Loucy (cell line): Measurements from ENCODE around the gene PRR36.

Source experiments
- H2AFZ ChIP-seq: fragments of 200-600 bp; sonication (generic); 2 replicates; pipeline ENCODE4 v1.6.0; 2016; ENCODE audit warnings: antibody characterized with exemption, mild to moderate bottlenecking, low read length, moderate library complexity
- H3F3A ChIP-seq: fragments of 200-600 bp; 2 replicates; pipeline ENCODE4 v1.6.0; 2016; ENCODE audit warnings: antibody characterized with exemption, low read depth, mild to moderate bottlenecking
- H3K27me3 ChIP-seq: fragments of 200-600 bp; sonication (generic); 2 replicates; pipeline ENCODE4 v1.6.1; 2014; ENCODE audit warnings: low read length, mild to moderate bottlenecking; ENCODE audit not compliant: insufficient read depth, poor library complexity, severe bottlenecking
- H3K36me3 ChIP-seq: fragments of 200-600 bp; sonication (generic); 2 replicates; pipeline ENCODE4 v1.6.1; 2016; ENCODE audit warnings: low read length; ENCODE audit not compliant: insufficient read depth
- H3K4me1 ChIP-seq: fragments of 200-600 bp; sonication (generic); 2 replicates; pipeline ENCODE4 v1.5.1; 2014; ENCODE audit warnings: low read length, mild to moderate bottlenecking; ENCODE audit not compliant: insufficient read depth, poor library complexity, severe bottlenecking
- H3K4me2 ChIP-seq: fragments of 200-600 bp; sonication (generic); 2 replicates; pipeline ENCODE4 v1.6.0; 2014; ENCODE audit warnings: antibody characterized with exemption, low read length, low read depth, mild to moderate bottlenecking; ENCODE audit not compliant: poor library complexity, severe bottlenecking
- H3K4me3 ChIP-seq: fragments of 200-600 bp; sonication (generic); 2 replicates; pipeline ENCODE4 v1.5.1; 2014; ENCODE audit warnings: low read length, mild to moderate bottlenecking, mixed read lengths; ENCODE audit not compliant: poor library complexity, severe bottlenecking
- H3K79me2 ChIP-seq: fragments of 200-600 bp; sonication (generic); 2 replicates; pipeline ENCODE4 v1.6.1; 2014; ENCODE audit warnings: low read length; ENCODE audit not compliant: insufficient read depth
- H3K9ac ChIP-seq: fragments of 200-600 bp; sonication (generic); 2 replicates; pipeline ENCODE4 v1.6.0; 2014; ENCODE audit warnings: mild to moderate bottlenecking, low read depth, low read length, moderate library complexity; ENCODE audit not compliant: poor library complexity, severe bottlenecking
- H3K9me2 ChIP-seq: fragments of 200-600 bp; sonication (generic); replicated peaks from 2 replicates; pipeline ENCODE4 v1.6.1; 2016; ENCODE audit warnings: low read depth, low read length, mixed read lengths
- H3K9me3 ChIP-seq: fragments of 200-600 bp; sonication (generic); 2 replicates; pipeline ENCODE4 v1.6.1; 2014; ENCODE audit warnings: mild to moderate bottlenecking, antibody characterized with exemption, low read length, low read depth; ENCODE audit not compliant: insufficient read depth
- H4K20me1 ChIP-seq: fragments of 200-600 bp; sonication (generic); 2 replicates; pipeline ENCODE4 v1.6.0; 2014; ENCODE audit warnings: antibody characterized with exemption, low read length, mild to moderate bottlenecking; ENCODE audit not compliant: insufficient read depth, poor library complexity, severe bottlenecking
- EZH2phosphoT487 ChIP-seq: fragments of 200-600 bp; IDR thresholded peaks from 2 replicates; pipeline ENCODE4 v1.6.1; 2018; ENCODE audit warnings: antibody characterized with exemption, mild to moderate bottlenecking, moderate library complexity, borderline replicate concordance
- TF ChIP-seq, protein P1 (sequence below): fragments of 200-600 bp; sonication (generic); conservative IDR thresholded peaks from 2 replicates; pipeline ENCODE4 v1.5.1; 2014; ENCODE audit warnings: mild to moderate bottlenecking, antibody characterized with exemption, low read length

PRR36 gene

DNA sequence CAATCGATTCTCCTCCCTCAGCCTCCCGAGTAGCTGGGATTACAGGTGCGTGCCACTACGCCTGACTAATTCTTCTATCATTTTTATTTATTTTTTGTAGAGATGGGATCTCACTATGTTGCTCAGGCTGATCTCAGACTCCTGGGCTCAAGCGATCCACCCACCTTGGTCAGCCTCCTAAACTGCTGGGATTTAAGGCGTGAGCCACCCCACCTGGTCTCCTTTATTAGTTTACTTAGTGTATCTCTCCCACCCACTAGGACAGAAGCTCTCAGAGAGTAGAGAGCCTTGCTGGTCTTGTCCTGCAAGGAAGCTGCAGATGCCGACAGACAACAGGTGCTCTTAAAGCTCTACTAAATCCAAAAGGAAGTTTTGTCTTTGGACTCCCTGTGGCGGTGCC lies 11.6 kb upstream of the PRR36 start:
- H3K4me2 ChIP-seq: no peak overlapping the region
- no peaks in the 10 kb centered on the region for H3K36me3 ChIP-seq
- H3K27me3 ChIP-seq: no peaks in the 10 kb centered on the region
- no peak overlapping the region for H2AFZ ChIP-seq
- H3F3A ChIP-seq: no peaks in the 10 kb centered on the region
- no peaks in the 10 kb centered on the region for H3K9me3 ChIP-seq
- no peaks in the 10 kb centered on the region for H4K20me1 ChIP-seq
- no peak overlapping the region for H3K4me3 ChIP-seq
- H3K9ac ChIP-seq: no peak overlapping the region
- H3K9me2 ChIP-seq: no peaks in the 10 kb centered on the region
- TF ChIP-seq EZH2phosphoT487: no peak
- TF ChIP-seq, protein P1, sequence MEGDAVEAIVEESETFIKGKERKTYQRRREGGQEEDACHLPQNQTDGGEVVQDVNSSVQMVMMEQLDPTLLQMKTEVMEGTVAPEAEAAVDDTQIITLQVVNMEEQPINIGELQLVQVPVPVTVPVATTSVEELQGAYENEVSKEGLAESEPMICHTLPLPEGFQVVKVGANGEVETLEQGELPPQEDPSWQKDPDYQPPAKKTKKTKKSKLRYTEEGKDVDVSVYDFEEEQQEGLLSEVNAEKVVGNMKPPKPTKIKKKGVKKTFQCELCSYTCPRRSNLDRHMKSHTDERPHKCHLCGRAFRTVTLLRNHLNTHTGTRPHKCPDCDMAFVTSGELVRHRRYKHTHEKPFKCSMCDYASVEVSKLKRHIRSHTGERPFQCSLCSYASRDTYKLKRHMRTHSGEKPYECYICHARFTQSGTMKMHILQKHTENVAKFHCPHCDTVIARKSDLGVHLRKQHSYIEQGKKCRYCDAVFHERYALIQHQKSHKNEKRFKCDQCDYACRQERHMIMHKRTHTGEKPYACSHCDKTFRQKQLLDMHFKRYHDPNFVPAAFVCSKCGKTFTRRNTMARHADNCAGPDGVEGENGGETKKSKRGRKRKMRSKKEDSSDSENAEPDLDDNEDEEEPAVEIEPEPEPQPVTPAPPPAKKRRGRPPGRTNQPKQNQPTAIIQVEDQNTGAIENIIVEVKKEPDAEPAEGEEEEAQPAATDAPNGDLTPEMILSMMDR: no peak
- H3K4me1 ChIP-seq: no peaks in the 10 kb centered on the region
- no peaks in the 10 kb centered on the region for H3K79me2 ChIP-seq

DNA sequence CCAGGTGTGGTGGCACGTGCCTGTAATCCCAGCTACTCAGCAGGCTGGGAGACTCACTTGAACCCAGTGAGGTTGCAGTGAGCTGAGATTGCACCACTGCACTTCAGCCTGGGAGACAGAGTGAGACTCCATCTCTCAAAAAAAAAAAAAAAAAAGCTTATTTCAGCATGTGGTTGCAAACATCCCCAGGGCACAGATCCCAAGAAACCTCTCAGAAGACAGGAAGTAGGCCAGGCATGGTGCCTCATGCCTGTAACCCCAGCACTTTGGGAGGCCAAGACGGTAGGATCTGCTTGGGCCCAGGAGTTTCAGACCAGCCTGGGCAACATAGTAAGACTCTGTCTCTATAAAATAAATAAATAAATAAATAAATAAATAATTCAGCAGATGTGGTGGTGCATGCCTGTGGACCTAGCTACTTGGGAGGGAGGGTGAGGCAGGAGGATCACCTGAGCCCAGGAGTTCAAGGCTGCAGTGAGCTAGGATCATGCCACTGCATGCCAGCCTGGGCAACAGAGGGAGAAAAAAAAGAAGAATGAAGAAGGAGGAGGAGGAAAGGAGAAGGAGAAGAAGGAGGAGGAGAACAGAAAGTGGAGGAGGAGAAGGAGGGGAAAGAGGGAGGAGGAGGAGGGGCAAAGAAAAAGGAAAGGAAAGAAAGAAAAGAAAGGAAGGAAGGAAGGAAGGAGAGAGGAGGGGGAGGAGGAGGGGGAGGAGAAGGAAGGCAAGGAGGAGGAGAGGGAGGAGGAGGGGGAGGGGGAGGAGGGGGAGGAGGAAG lies 9.8 kb upstream of the PRR36 start:
- H3K9me2 ChIP-seq: no peaks in the 10 kb centered on the region
- H3K4me1 ChIP-seq: no peaks in the 10 kb centered on the region
- no peaks in the 10 kb centered on the region for H3K79me2 ChIP-seq
- H3K27me3 ChIP-seq: no peaks in the 10 kb centered on the region
- no peak overlapping the region for H2AFZ ChIP-seq
- H3K4me3 ChIP-seq: no peak overlapping the region
- H3K4me2 ChIP-seq: no peak overlapping the region
- H3K36me3 ChIP-seq: no peaks in the 10 kb centered on the region
- TF ChIP-seq, protein P1: no peak
- TF ChIP-seq EZH2phosphoT487: no peak
- H4K20me1 ChIP-seq: no peaks in the 10 kb centered on the region
- H3K9ac ChIP-seq: no peak overlapping the region
- H3K9me3 ChIP-seq: no peaks in the 10 kb centered on the region
- no peaks in the 10 kb centered on the region for H3F3A ChIP-seq

DNA sequence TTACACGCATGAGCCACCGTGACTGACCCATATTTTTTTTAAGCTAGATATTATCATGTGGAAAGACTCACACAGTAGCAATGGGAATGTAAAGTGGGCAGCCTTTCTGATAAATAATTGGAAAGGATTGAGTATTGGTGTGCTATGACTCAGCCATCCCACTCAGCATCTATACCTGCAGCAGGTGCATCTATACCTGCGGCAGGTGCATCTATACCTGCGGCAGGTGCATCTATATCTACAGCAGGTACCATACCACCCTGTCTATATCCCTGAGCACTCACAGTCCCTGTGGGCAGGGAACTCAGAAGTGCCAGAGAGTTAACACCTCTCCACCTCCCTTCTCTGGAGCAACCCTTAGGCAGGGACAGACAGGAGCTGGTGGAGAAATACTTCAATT lies 8.9 kb upstream of the PRR36 start:
- no peaks in the 10 kb centered on the region for H3K9me3 ChIP-seq
- H3K79me2 ChIP-seq: no peaks in the 10 kb centered on the region
- H3K4me1 ChIP-seq: no peaks in the 10 kb centered on the region
- H3K27me3 ChIP-seq: no peaks in the 10 kb centered on the region
- H3K9ac ChIP-seq: no peak overlapping the region
- H3K36me3 ChIP-seq: no peaks in the 10 kb centered on the region
- H4K20me1 ChIP-seq: no peaks in the 10 kb centered on the region
- no peak overlapping the region for H2AFZ ChIP-seq
- no peak overlapping the region for H3K4me3 ChIP-seq
- H3F3A ChIP-seq: no peaks in the 10 kb centered on the region
- H3K9me2 ChIP-seq: no peaks in the 10 kb centered on the region
- TF ChIP-seq, protein P1: no peak
- no peak for TF ChIP-seq EZH2phosphoT487
- no peak overlapping the region for H3K4me2 ChIP-seq
